Stimulated activated CD4-positive, alpha-beta T cell treated with anti-CD3 and anti-CD28 coated beads, Interleukin-4, amount 100 ng/mL, for 4 hours (primary cell): ENCODE measurements around the gene STK38L.

ENCODE experiments used
- DNase-seq, 2 experiments: peaks; one replicate each; pipeline ENCODE4 v3.0.0-alpha.2; 2020

Gene STK38L

DNA sequence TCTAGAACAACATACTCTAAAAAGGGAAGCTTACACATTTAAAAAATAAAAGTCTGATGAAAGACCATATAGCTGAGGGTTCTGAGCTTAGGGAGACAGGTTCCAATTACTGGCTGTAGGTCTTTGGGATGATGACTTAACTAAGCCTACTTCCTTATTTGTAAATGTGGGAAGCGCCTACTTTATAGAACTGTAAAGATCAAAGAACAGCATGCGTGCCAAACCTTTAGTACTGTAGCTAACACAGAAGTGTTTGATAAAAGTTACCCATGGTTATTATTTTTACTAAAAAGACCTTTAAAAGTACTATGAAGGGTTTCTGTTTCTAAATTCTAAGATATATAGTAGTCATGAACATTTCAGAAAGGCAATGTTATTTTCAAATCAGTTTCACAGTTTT is 35.7 kb downstream of the STK38L start:
- DNase-seq = no peak

GRCh38 chr12:27280412-27280811 is 36.3 kb downstream of the STK38L start:
- no peak for DNase-seq

GRCh38 chr12:27282754-27283153 is 38.7 kb downstream of the STK38L start:
- DNase-seq = no peak

DNA sequence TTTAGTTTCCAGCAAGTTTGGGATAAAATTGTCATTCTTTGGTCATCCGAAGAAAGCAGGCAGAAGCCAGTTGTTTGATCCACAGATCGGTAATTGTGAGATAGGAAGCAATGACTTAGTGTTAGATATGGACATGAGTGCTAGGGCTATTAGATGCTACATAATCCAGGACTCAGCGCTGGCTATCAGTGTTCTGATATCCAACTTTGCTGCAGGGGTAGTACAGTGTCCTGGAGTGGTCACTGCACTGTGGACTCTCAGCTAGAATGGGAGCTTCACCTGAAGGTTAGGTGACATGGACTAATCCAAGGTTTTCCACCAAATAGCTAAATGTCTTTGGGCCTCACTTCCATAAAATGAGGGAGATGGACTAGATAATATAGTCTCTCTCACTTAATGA is 39.9 kb downstream of the STK38L start:
- no peak for DNase-seq

DNA sequence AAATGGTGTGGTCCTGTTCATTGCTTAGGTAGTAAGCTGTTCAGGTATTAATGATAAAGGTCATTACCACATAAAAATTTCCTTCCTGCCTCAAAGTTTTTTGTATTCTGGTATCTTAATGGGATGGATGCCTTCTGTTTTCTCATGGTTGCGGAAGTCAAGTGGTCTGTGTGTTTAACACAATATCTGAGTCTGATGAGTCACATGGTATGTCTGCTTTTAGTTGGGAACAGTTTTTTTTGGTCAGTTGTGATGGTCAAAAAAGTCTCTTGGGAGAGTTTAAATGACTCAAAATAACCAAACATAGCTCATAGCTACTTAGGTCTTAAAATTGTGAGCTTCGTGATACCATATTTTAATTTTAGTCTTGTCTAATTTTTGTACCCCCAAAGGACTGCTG is 40.7 kb downstream of the STK38L start:
- DNase-seq = no peak

- no peak for DNase-seq
These were observed 41.3 kb downstream of the STK38L start for GRCh38 chr12:27285403-27285802.

DNA sequence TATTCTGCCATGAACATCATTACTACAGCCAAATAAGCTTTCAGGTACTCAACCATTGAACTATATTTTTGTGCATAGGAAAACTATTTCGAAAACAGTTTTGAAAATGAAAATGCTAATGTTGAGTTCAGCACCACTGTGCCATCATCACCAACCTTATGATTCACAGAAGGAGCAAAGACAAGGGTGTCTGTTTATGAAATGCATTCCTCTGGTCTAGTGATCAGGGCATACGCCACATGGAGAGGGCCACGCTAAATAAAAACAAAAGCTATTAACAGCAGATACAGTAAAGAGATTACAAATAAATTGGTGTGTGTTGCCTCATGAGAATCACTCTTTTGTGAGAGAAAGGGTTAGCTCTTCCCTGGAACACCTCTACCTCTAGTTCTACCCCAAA is 45.3 kb downstream of the STK38L start:
- DNase-seq = no peak

DNA sequence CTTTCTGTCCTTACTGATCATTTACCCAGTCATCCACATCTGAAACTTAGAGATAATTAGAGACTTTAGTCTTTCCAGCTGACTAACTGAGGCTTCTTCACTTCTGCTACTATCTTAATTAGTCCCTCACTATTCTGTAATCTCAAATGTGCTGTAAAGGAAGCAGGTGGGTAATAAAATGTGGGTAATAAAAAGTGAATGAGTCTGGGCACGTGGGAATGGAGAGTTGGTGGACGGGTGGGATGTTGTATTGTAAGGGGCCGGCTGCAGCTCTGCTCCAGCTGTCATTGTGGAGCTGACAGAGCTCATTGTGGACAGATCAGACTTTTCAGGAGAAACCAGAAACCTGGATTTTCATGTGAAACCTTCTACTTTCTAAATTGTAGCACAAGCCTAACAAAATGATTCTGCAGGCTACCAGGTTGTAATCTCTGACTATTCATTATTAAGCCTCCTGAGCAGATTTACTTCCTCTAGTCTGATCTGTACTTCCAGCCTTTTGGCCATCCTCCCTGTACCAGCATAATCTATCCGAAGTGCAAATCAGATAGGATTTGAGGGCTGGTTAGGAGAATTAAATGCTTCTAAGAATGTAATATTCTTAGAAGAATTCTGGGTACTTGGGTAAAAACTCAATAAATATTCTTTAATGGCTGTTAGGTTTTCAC is 46.5 kb downstream of the STK38L start:
- no peak for DNase-seq

DNA sequence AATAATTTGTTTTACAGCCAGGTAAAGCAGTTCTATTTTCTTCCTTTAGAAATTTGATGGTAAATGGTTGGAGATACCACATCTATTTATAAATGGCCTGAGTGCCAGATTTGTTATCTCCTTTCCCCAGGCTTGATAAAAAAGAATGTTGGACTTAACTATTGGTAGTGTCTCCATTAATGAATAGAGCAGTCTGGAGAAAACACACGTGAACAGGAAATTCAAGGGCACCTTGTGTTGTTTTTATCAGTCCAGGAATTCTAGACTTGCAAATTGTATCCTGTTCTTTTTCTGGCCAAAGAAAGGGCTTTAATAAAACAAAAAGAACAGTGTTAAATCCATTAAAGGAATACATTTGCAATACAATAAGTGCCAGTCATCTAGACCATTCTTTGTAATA is 47.8 kb downstream of the STK38L start:
- DNase-seq = no peak

DNA sequence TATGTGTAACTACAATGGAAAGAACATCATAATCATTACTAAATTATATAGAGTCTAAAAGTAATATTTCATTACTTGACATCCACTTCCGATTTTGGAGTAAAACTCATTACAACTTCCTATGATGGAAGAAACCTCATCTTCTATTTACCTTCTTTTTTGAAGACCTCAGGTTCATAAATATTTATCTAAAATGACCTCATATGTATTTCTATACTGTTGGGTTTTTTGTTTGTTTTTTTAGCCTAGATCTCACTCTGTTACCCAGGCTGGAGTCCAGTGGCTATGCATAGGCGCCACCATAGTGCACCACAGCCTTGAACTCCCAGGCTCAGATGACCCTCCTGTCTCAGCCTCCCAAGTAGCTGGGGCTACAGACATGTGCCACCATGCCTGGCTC is 48.6 kb downstream of the STK38L start:
- no peak for DNase-seq

GRCh38 chr12:27293463-27293862 is 49.4 kb downstream of the STK38L start:
- no peak for DNase-seq

- no peak for DNase-seq
These were observed 52.6 kb downstream of the STK38L start for GRCh38 chr12:27296674-27297073.

GRCh38 chr12:27297566-27297965 is 53.5 kb downstream of the STK38L start:
- DNase-seq = no peak

DNA sequence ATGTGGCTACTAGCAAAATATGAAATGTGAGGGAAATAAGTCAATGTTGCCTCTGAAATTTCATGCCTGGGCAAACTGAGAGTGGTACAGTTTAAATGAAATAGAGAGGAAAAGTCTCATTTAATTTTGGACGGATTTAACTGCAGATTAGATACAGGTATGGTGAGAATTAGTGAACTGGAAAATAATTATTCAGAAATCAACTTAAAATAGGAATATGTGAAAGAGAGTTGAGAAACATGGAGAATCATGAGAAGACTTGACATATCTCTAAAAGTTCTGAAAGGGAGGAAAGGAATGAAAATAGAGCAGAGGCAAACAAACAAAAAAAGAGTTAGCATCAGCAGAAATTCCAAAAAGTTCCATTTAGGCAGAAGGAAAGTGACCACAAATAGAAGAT is 55.0 kb downstream of the STK38L start:
- no peak for DNase-seq

GRCh38 chr12:27300226-27300625 is 56.1 kb downstream of the STK38L start:
- no peak for DNase-seq

DNA sequence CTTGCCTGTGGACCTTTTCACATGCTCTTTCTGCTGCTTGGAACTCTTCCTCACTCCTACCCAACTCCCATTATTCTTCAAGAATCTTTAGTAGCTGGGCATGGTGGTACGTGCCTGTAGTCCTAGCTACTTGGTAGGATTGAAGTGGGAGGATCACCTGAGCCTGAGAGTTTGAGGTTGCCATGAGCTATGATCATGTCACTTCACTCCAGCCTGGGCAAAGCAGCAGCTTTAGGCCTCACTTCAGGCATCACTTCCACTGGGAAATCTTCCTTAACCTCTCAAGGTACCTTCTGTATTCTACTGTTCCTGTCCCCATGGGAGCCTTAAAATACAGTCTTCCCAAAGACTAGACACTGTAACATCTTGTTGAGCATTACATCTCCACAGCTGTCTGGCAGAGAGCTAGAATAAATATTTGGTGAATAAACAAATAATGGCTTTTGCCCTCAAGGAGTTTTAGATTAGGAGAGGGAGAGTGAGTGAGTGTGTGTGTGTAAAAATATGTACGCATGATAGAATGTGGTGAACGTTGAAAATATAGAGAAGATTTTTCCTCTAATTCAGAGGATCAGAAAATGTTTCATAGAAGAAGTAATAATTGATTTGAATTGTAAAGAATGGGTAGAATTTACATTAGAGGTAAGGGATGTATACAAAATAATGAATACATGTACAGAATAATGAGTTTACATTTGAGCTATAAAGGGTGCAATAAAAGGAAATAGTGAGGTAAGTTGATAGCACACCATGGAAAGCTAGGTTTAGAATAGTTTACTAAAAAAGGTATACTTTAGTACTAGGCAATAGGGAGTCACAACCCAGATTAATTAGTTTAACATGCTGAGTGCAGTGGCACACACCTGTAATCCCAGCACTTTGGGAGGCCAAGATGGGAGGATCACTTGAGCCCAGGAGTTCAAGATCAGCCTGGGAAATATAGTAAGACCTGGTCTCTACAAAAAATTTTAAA is 59.3 kb downstream of the STK38L start:
- no peak for DNase-seq

- no peak for DNase-seq
These were observed 60.8 kb downstream of the STK38L start for GRCh38 chr12:27304856-27305255.

GRCh38 chr12:27305673-27306456 is 61.8 kb downstream of the STK38L start:
- DNase-seq = no peak

GRCh38 chr12:27309293-27309994 is 65.4 kb downstream of the STK38L start:
- DNase-seq = no peak

DNA sequence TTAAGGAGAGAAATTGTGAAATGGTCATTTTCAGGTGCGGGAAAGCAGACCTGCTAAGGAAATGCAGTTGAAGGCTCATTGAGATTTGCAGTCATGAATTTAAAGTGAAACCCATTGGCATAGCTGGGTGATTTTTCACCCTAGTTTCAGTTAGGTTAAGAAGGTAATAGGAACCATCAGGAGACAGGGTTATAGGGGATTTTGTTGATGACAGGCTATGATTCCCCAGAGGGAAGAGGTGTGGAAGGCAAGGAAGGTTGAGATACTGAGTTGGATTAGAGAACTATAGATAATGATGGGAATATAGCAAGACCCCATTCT is 65.9 kb downstream of the STK38L start:
- DNase-seq = no peak

GRCh38 chr12:27316947-27317346 is 72.9 kb downstream of the STK38L start:
- DNase-seq = no peak

GRCh38 chr12:27319409-27319808 is 75.3 kb downstream of the STK38L start:
- DNase-seq = no peak

- no peak for DNase-seq
These were observed 75.8 kb downstream of the STK38L start for GRCh38 chr12:27319848-27320247.
